DOHH2 (cell line): Measurements from ENCODE around the gene NENF.

ENCODE experiments used
- H3F3A ChIP-seq: fragments of 200-600 bp; sonication (generic), shearing (Covaris generic); 2 replicates; pipeline ENCODE4 v1.6.0; 2016; ENCODE audit warnings: antibody characterized with exemption, mild to moderate bottlenecking; ENCODE audit not compliant: control insufficient read depth, insufficient read depth
- H3K27ac ChIP-seq: fragments of 200-600 bp; sonication (generic); 2 replicates; pipeline ENCODE4 v1.5.1; 2014; ENCODE audit warnings: low read depth, mild to moderate bottlenecking, low read length, moderate library complexity
- H3K27me3 ChIP-seq: fragments of 200-600 bp; sonication (generic); 2 replicates; pipeline ENCODE4 v1.6.1; 2014; ENCODE audit warnings: mild to moderate bottlenecking, low read length, mixed read lengths; ENCODE audit not compliant: control insufficient read depth
- H3K36me3 ChIP-seq: fragments of 200-600 bp; sonication (generic); 2 replicates; pipeline ENCODE4 v1.6.1; 2014; ENCODE audit warnings: mild to moderate bottlenecking, low read length, moderate library complexity, mixed read lengths; ENCODE audit not compliant: control insufficient read depth
- H3K4me1 ChIP-seq: fragments of 200-600 bp; sonication (generic); 2 replicates; pipeline ENCODE4 v1.6.1; 2014; ENCODE audit warnings: mild to moderate bottlenecking, low read length, mixed read lengths; ENCODE audit not compliant: control insufficient read depth
- H3K4me2 ChIP-seq: fragments of 200-600 bp; sonication (generic); 2 replicates; pipeline ENCODE4 v1.6.0; 2014; ENCODE audit warnings: mild to moderate bottlenecking, low read length, moderate library complexity
- H3K4me3 ChIP-seq: fragments of 200-600 bp; sonication (generic); 2 replicates; pipeline ENCODE4 v1.5.1; 2014; ENCODE audit warnings: mild to moderate bottlenecking, low read length, mixed read lengths
- H3K79me2 ChIP-seq: fragments of 200-600 bp; sonication (generic); 2 replicates; pipeline ENCODE4 v1.6.1; 2014; ENCODE audit warnings: mild to moderate bottlenecking, low read length, mixed read lengths; ENCODE audit not compliant: control insufficient read depth
- H3K9me2 ChIP-seq: fragments of 200-600 bp; sonication (generic); replicated peaks from 2 replicates; pipeline ENCODE4 v1.6.1; 2014; ENCODE audit warnings: mild to moderate bottlenecking, low read length, mixed read lengths; ENCODE audit not compliant: control insufficient read depth
- H3K9me3 ChIP-seq: fragments of 200-600 bp; sonication (generic); 2 replicates; pipeline ENCODE4 v1.6.1; 2014; ENCODE audit warnings: antibody characterized with exemption, low read length, mixed read lengths; ENCODE audit not compliant: control insufficient read depth, insufficient read depth
- H4K20me1 ChIP-seq: fragments of 200-600 bp; sonication (generic); 2 replicates; pipeline ENCODE4 v1.6.0; 2014; ENCODE audit warnings: low read depth, mild to moderate bottlenecking, antibody characterized with exemption, low read length, moderate library complexity; ENCODE audit not compliant: control insufficient read depth, insufficient read depth
- EZH2phosphoT487 ChIP-seq: fragments of 200-600 bp; sonication (generic); IDR thresholded peaks from 2 replicates; pipeline ENCODE4 v1.6.1; 2017; ENCODE audit warnings: borderline replicate concordance, mild to moderate bottlenecking, antibody characterized with exemption, low read length, moderate library complexity, mixed read lengths
- TF ChIP-seq, protein P1 (sequence below): fragments of 200-600 bp; sonication (generic); IDR thresholded peaks from one replicate; pipeline ENCODE4 v1.5.1; 2014; ENCODE audit warnings: antibody characterized with exemption, mild to moderate bottlenecking, low read depth, low read length; ENCODE audit not compliant: poor library complexity, severe bottlenecking

Gene NENF

DNA sequence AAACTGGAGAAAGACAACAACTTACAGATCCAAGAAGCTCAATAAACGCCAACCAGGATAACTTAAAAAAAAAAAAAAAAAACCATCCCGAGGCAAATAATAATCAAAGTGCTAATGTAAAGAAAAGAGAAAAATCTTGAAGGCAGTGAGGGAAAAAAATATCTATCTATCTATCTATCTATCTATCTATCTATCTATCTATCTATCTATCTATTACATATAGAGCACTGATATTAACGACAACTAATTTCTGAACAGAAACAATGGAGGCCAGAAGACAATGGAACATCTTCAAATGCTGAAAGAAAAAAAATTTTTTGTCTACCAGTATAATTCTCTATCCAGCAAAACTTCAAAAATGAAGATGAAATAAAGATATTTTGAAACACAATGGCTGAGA lies 36.1 kb upstream of the NENF start:
- Histone ChIP-seq H3K36me3 (peaks cover 42% of the 10 kb centered on the region), H3K9me2 (no peaks in the 10 kb centered on the region), H3K27me3 (no peaks in the 10 kb centered on the region), H3F3A (no peaks in the 10 kb centered on the region; the same call in 1 of the 2 replicates), H3K4me3 (no peak overlapping the region), H3K79me2 (peaks cover 23% of the 10 kb centered on the region), H3K27ac (no peak overlapping the region), H3K4me1 (no peaks in the 10 kb centered on the region), H3K4me2 (no peak overlapping the region), H4K20me1 (no peaks in the 10 kb centered on the region), H3K9me3 (peaks cover 14% of the 10 kb centered on the region; the same call in 1 of the 2 replicates)
- TF ChIP-seq, protein P1, sequence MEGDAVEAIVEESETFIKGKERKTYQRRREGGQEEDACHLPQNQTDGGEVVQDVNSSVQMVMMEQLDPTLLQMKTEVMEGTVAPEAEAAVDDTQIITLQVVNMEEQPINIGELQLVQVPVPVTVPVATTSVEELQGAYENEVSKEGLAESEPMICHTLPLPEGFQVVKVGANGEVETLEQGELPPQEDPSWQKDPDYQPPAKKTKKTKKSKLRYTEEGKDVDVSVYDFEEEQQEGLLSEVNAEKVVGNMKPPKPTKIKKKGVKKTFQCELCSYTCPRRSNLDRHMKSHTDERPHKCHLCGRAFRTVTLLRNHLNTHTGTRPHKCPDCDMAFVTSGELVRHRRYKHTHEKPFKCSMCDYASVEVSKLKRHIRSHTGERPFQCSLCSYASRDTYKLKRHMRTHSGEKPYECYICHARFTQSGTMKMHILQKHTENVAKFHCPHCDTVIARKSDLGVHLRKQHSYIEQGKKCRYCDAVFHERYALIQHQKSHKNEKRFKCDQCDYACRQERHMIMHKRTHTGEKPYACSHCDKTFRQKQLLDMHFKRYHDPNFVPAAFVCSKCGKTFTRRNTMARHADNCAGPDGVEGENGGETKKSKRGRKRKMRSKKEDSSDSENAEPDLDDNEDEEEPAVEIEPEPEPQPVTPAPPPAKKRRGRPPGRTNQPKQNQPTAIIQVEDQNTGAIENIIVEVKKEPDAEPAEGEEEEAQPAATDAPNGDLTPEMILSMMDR: no peak
- TF ChIP-seq EZH2phosphoT487: no peak

DNA sequence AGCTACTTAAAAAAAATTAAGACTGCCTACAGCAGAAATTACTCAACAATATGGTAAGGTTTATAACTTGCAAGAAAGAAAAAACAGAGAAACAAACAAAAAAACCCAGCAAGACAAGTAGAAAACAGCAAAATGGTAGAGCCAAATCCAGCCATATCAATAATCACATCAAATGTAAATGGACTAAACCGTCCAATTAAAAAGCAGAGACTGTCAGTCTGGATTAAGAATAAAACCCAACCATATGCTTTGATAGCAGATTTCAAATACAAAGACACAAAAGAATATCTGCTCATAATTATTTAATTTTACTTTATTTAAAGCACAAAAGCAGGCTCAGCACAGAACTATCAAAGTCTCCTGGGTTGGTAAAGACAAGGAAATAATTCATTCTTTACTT lies 35.5 kb upstream of the NENF start:
- Histone ChIP-seq H3K4me2 (no peak overlapping the region), H3K9me2 (no peaks in the 10 kb centered on the region), H3K9me3 (peaks cover 14% of the 10 kb centered on the region; the same call in 1 of the 2 replicates), H3F3A (no peaks in the 10 kb centered on the region; the same call in 1 of the 2 replicates), H3K36me3 (peaks cover 47% of the 10 kb centered on the region), H3K4me3 (no peak overlapping the region), H4K20me1 (no peaks in the 10 kb centered on the region), H3K27me3 (no peaks in the 10 kb centered on the region), H3K4me1 (no peaks in the 10 kb centered on the region), H3K79me2 (peaks cover 23% of the 10 kb centered on the region), H3K27ac (no peak overlapping the region)
- TF ChIP-seq EZH2phosphoT487: no peak
- TF ChIP-seq, protein P1: no peak

DNA sequence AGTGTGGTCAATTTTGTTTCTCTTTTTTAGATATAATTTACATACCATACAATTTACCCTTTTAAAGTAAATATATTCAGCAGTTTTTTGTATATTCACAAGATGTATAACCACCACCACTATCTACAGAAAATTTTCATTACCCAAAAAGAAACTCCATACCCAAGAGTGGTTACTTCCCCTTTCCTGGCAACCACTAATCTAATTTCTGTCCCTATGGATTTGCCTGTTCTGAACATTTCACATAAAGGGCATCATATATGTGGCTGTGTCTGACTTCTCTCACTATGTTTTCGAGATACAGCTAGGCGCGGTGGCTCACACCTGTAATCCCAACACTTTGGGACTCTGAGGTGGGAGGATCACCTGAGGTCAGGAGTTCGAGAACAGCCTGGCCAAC lies 31.7 kb upstream of the NENF start:
- Histone ChIP-seq H3K9me3 (peaks cover 14% of the 10 kb centered on the region; the same call in 1 of the 2 replicates), H3K27me3 (no peaks in the 10 kb centered on the region), H3K79me2 (peaks cover 23% of the 10 kb centered on the region), H3K4me2 (no peak overlapping the region), H3K4me1 (no peaks in the 10 kb centered on the region), H3F3A (no peaks in the 10 kb centered on the region; the same call in 1 of the 2 replicates), H3K27ac (no peak overlapping the region), H3K4me3 (no peak overlapping the region), H3K36me3 (peaks cover 71% of the 10 kb centered on the region), H4K20me1 (no peaks in the 10 kb centered on the region), H3K9me2 (no peaks in the 10 kb centered on the region)
- TF ChIP-seq, protein P1: no peak
- TF ChIP-seq EZH2phosphoT487: no peak
